Ovary (tissue), 3 donors: Measurements from ENCODE around the gene DAAM1.

Experiments used
- POLR2A ChIP-seq: fragments of 450-650 bp; IDR thresholded peaks from one replicate; pipeline ENCODE4 v1.6.1; 2017; ENCODE audit warnings: antibody characterized with exemption, mild to moderate bottlenecking, moderate library complexity
- TF ChIP-seq, protein P1 (sequence below), 3 donors: fragments of 450-650 bp in 2 of 3; fragments of 200-600 bp in 1 of 3; IDR thresholded peaks; one replicate each; pipeline versions ENCODE4 v1.5.1 to v1.8.0; 2016 to 2022; ENCODE audit warnings: antibody characterized with exemption in 3 of 3, mild to moderate bottlenecking in 1 of 3
- donor health status: DM: no; HTN: no; CAD: no.

DNA sequence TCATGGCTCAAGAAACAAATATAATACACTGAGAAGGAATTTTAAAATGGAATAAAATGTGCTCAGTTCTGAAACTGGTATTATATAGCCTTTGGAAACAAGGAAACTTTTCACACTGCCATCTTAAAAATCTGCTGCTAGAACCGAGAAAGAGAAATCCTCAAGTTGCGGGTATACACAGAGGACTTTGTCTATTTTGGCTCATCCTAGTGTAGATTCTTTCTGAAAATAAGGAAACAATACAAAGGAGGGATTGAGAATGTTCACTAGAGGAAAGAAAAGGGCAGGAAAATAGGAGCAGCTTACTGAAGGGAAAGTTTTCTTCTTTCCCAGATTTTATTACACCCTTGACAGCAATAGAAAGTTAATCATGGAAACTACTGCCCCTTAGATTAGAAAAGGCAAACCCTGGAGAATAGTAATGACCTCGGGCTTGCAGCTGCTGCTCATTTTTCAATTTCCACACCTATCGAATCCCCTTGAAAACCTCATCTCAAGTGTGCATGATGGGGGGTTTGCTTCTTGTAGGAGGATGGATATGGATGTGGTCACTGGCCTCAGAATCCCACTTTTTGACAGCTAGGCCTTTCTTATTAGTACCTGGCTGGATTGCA lies 104.6 kb downstream of the DAAM1 start:
- TF ChIP-seq, protein P1, sequence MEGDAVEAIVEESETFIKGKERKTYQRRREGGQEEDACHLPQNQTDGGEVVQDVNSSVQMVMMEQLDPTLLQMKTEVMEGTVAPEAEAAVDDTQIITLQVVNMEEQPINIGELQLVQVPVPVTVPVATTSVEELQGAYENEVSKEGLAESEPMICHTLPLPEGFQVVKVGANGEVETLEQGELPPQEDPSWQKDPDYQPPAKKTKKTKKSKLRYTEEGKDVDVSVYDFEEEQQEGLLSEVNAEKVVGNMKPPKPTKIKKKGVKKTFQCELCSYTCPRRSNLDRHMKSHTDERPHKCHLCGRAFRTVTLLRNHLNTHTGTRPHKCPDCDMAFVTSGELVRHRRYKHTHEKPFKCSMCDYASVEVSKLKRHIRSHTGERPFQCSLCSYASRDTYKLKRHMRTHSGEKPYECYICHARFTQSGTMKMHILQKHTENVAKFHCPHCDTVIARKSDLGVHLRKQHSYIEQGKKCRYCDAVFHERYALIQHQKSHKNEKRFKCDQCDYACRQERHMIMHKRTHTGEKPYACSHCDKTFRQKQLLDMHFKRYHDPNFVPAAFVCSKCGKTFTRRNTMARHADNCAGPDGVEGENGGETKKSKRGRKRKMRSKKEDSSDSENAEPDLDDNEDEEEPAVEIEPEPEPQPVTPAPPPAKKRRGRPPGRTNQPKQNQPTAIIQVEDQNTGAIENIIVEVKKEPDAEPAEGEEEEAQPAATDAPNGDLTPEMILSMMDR (IDR thresholded peaks at IDR 0.05) = no peak
- TF ChIP-seq POLR2A = no peak
